ENCODE results near the gene STK11IP.

The STK11IP gene

DNA sequence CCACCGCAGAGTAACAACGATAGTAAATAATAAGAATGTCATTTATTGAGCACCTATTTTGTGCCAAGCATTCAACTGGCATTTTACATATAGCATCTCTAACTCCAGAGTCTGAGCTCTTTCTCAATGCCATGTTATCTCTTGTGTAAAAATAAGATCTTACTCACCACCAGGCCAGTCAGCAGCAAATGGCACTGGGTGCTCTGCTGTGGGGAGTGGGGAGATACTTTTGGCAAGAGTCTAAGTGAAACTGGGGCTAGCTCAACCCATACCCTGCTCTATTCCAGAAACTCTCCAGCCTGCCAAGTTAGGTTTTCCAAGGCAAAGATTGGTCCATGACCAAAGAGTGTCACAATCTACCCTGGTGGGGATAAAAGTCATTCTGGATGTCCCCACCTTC is 24.8 kb downstream of the STK11IP start:
- Mint-ChIP-seq H3K36me3 (ENCODE audit: low read depth) (no peaks in the 10 kb centered on the region), H3K27ac (no peak overlapping the region), H3K4me3 (no peak overlapping the region), H3K4me1 (peaks cover 20% of the 10 kb centered on the region), H3K27me3 (ENCODE audit: low read depth) (peaks cover 30% of the 10 kb centered on the region), H3K9me3 (no peaks in the 10 kb centered on the region)
- TF ChIP-seq, protein P1, sequence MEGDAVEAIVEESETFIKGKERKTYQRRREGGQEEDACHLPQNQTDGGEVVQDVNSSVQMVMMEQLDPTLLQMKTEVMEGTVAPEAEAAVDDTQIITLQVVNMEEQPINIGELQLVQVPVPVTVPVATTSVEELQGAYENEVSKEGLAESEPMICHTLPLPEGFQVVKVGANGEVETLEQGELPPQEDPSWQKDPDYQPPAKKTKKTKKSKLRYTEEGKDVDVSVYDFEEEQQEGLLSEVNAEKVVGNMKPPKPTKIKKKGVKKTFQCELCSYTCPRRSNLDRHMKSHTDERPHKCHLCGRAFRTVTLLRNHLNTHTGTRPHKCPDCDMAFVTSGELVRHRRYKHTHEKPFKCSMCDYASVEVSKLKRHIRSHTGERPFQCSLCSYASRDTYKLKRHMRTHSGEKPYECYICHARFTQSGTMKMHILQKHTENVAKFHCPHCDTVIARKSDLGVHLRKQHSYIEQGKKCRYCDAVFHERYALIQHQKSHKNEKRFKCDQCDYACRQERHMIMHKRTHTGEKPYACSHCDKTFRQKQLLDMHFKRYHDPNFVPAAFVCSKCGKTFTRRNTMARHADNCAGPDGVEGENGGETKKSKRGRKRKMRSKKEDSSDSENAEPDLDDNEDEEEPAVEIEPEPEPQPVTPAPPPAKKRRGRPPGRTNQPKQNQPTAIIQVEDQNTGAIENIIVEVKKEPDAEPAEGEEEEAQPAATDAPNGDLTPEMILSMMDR (IDR thresholded peaks at IDR 0.05; ENCODE audit: unreplicated experiment in 3 of 3), result no peak

DNA sequence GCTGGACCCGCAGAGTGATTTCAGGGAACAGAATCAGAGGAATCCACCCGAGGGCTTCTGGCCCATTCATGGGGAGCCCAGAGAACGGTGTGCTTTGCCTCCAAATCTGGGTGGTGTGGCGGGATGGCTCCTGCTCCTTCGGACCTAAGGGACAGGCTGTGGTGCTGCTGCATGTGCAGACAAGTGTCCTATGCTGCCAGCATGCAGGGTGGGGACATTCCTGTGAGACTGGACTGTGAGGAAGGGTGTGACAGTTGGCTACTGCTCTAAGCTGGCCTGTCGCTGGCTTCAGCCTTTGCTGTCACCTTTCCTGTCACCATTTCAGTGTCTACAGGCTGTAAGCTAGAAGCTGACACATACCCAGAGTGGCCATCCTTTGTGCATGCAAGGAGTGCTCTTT is 26.9 kb downstream of the STK11IP start:
- H3K27ac Mint-ChIP-seq, result no peak overlapping the region
- peak overlapping the region in 2 of 3 experiments; percentile 13 to 22 for H3K4me3 Mint-ChIP-seq
- H3K27me3 Mint-ChIP-seq (ENCODE audit: low read depth), result peaks cover 30% of the 10 kb centered on the region
- no peaks in the 10 kb centered on the region for H3K36me3 Mint-ChIP-seq (ENCODE audit: low read depth)
- H3K9me3 Mint-ChIP-seq, result no peaks in the 10 kb centered on the region
- TF ChIP-seq, protein P1 (IDR thresholded peaks at IDR 0.05; ENCODE audit: unreplicated experiment in 3 of 3), result no peak
- peaks cover 20% of the 10 kb centered on the region for H3K4me1 Mint-ChIP-seq

DNA sequence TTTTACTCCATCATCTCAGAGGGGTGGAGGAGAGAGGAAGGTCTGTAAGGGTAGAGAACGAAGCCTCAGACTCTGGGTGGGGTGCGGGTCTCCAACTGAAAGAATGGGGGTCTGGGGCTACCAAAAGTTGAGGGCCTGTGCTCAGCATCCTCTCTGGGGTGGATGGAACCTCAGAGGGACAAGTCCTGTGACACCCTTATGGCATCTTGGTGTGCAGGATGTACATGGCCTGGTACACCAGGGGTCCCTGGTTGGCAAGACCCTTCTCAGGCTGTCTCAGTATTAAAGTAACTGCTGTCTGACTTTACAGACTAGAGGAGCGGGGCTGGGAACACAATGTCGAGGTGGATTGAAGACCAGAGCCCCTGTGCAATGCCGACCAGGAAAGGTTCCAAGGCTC is 27.5 kb downstream of the STK11IP start:
- TF ChIP-seq, protein P1 (IDR thresholded peaks at IDR 0.05; ENCODE audit: unreplicated experiment in 3 of 3), result no peak
- H3K27me3 Mint-ChIP-seq (ENCODE audit: low read depth), result peaks cover 30% of the 10 kb centered on the region
- no peak overlapping the region for H3K27ac Mint-ChIP-seq
- no peaks in the 10 kb centered on the region for H3K9me3 Mint-ChIP-seq
- peaks cover 20% of the 10 kb centered on the region for H3K4me1 Mint-ChIP-seq
- no peaks in the 10 kb centered on the region for H3K36me3 Mint-ChIP-seq (ENCODE audit: low read depth)
- peak overlapping the region; percentile 22 to 56 (median 27) for H3K4me3 Mint-ChIP-seq

DNA sequence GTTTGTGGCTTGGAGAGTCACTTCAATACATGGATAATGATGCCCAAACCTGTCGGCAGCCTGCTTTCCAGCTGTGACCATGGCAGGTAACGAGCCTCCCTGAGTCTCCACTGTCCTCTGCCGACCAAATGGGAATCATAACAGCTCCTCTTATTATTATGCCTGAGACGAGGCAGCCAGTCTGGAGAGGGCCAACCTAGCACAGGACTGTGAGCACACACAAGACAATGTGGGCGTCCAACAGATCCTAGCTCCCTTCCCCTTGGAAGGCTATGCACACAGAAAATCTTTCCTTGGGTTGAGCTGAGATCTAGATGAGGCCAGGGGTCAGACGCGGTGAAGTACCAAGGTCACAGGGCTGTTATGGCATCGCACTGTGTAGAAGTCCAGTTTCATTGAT is 28.9 kb downstream of the STK11IP start:
- TF ChIP-seq, protein P1 (IDR thresholded peaks at IDR 0.05; ENCODE audit: unreplicated experiment in 3 of 3), result no peak
- Mint-ChIP-seq H3K36me3 (ENCODE audit: low read depth) (no peaks in the 10 kb centered on the region), H3K4me1 (peaks cover 15% of the 10 kb centered on the region), H3K9me3 (no peaks in the 10 kb centered on the region), H3K27me3 (ENCODE audit: low read depth) (peaks cover 24% of the 10 kb centered on the region), H3K27ac (peak overlapping the region; percentile 47 to 78 (median 58)), H3K4me3 (peak overlapping the region; percentile 78 to 89 (median 86))

DNA sequence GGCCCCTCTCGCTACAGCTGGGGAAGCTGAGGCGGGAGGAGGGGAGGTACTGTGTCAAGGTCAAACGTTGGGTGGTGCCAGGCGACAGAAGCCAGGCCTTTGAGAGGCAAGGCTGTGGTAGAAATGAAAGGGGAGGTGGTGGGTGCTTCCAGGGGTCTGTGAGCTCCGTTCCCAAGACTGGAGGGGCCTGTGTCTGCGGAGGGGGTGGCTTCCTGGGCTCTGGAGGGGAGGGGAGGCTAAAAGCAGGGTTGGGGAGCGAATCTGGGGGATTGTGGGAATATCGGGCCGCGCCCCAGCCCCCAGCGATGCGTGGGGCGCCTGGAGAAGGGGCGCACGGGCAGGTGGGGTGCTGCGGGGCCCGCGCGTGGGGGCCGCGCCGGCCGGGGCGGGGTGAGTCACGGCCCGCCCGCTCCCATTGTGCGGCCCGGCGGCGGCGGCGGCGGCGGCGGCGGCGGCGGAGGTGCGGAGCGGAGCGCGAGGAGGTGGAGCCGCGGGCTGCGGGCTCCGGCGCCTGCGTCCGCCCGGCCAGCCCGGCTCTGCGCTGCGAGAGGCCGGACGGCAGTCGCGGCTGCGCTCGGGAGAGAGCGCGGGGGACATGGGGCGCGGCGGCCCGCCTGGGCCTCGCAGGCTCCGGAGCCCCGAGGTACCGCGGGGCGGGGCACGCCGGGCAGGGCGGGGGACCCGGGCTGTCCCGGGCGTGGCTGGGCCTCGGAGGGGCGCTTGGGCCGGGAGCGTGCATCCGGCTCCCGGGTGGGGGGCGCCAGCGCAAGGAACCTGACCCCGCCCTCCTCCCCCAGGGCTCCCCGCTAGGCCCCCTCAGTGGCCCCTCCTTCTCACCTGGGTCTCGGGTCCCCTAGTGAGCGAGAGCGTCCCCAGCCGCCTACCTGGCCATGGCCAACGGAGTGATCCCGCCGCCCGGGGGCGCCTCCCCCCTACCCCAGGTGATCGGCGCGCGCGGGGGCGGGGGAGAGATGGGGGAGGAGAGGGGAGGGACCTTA is 29.7 kb downstream of the STK11IP start, which contains the start of gene SLC4A3:
TSS of gene SLC4A3 (plus strand) at position 528 of the 998 bp plus-strand sequence. CDS start at position 891, 363 bp downstream.
- Mint-ChIP-seq H3K4me3 (peak within 1 kb of the TSS; percentile 78 to 89 (median 86)), H3K4me1 (peaks cover 15% of the 10 kb centered on the region), H3K36me3 (ENCODE audit: low read depth) (no peaks in the 10 kb centered on the region), H3K9me3 (no peaks in the 10 kb centered on the region), H3K27ac (peak within 1 kb of the TSS; percentile 47 to 78 (median 58)), H3K27me3 (ENCODE audit: low read depth) (peaks cover 20% of the 10 kb centered on the region)
- TF ChIP-seq, protein P1 (IDR thresholded peaks at IDR 0.05; ENCODE audit: unreplicated experiment in 3 of 3), result no peak

All from nephron (organoid).